KBM-7 (cell line): ENCODE data around the gene GP9.

Experiments
- DNase-seq: peaks from one replicate; pipeline ENCODE4 v3.0.0-alpha.2; 2015
- in situ Hi-C: fragments of 300-500 bp; cut with MboI; formaldehyde crosslinking; loops from 2 replicates; pipeline ENCODE4 v1.14.3; 2020; ENCODE audit warnings: low sequenced_read_pairs, low pct_unique_long_range_greater_than_20kb, mixed read lengths

Gene GP9

DNA sequence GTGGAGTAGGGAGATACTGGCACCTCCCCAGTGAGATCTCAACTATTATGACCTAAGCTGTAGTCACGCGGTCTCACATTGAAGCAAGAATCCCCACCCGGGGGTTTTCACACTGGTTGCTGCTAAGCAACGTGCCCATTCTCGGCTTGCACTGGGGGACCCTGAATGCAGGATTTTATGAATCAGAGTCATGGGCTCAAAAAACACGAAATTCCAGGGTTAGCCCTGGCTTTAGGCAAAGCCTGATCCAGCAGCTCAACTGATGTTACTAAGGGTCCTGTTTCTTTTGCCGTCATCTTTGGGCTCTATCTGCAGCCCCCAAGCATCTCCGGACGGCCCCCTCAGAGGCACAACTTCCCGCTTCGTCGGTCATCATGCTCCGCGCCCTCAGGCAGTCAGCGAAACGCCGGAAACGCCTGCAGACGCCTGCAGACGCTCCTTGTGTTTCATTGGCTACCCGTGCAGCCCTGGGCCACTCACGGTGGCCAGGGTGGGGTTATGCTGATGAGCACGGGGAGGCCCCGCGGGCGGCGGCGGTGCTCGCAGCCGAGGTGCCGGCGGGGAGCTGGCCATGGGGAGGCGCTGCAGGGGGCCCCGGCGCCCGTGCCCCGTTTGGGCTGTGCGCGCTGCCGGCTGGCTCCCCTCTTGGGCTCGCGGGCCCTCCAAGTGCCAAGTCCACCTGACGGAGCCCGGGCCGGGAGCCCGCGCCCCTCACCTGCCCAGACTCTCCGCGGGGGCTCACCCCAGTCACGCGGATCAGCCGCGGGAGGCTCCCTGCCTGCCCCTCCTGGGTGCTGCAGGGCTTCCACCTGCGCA, 33.6 kb upstream of the GP9 start:
- in situ Hi-C loops, result no loop called here
- peak; percentile 95 for DNase-seq

DNA sequence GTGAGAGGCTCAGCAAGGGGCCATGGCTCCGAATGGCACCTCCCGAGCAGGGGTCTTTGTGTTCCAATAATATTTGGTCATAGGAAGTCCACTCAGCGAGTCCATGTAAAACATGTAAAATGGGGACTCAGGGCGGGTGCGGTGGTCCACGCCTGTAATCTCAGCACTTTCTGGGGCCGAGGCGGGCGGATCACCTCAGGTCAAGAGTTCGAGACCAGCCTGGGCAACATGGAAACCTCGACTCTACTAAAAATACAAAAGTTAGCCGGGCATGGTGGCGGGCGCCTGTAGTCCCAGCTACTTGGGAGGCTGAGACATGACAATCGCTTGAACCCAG, 33.1 kb upstream of the GP9 start:
- no peak for DNase-seq
- in situ Hi-C loops, result no loop called here

GRCh38 chr3:129028866-129029265, 31.7 kb upstream of the GP9 start:
- DNase-seq, result no peak
- in situ Hi-C loops, result no loop called here

DNA sequence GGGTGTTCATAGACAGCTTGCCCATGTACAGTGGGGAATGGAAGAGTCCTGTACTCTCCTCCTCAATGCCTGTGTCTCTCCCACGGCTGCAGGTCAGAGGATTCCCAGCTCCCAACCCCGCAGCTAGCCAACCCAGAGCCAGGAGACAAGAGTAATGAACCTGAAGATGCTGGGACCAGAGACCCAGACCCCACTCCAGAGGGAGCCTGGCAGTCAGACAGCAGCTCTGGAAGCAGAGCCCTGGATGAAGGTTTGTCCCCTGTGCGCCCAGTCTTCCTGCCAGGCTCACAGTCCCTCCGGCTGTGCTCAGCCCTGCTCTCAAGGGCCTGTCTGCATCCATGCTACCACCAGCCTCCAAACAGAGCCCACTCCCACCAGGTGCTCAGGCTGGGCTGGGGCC, 30.0 kb upstream of the GP9 start:
- no peak for DNase-seq
- in situ Hi-C loops, result no loop called here

GRCh38 chr3:129031476-129032215, 28.9 kb upstream of the GP9 start:
- no peak for DNase-seq
- in situ Hi-C loops, result no loop called here

DNA sequence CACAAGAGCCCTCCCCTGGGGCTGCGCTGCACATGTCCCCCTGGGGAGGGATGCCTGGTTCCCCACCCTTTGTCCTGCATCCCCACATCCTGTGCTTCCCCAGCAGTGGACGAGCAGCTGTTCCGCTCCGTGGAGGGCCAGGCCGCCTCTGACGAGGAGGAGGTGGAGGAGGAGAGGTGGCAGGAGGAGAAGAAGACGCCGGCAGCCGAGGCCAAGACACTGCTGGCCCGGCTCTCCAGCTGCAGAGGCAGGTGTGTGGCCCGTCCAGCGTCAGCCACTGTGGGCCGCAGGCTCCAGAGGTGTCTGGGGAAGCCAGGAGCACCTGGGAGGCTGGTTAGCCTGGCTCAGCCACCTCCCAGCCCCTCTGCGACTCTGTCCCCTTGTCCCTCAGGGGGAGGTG, 27.9 kb upstream of the GP9 start:
- DNase-seq, result no peak
- in situ Hi-C loops, result no loop called here

GRCh38 chr3:129033151-129033550, 27.4 kb upstream of the GP9 start:
- DNase-seq, result no peak
- in situ Hi-C loops, result no loop called here

GRCh38 chr3:129033633-129034321, 26.8 kb upstream of the GP9 start:
- in situ Hi-C loops, result no loop called here

DNA sequence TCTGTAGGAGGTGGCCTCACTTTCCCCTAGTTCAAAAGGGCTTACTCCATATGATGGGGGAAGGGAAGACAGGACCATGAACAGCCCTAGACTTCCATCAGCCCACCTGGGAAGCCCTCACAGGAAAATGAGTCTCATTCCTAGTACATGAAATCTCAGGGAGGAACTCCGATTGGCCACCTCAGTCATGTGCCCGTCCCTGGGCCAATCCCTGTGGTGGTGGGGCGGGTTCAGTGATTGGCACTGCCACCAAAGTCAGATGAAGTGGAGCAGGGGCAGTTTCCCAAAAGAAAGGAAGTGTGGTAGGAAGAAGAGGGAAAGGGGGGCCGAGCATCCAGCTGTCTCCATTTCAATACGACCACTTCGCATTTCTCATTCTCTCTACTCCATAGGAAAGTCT, 25.9 kb upstream of the GP9 start:
- in situ Hi-C loops, result no loop called here
- no peak for DNase-seq

More at GRCh38 chr3:129033633-129034321, 26.8 kb upstream of the GP9 start:
- no peak for DNase-seq

GRCh38 chr3:129035360-129036221, 25.0 kb upstream of the GP9 start:
- no peak for DNase-seq
- in situ Hi-C loops, result no loop called here

DNA sequence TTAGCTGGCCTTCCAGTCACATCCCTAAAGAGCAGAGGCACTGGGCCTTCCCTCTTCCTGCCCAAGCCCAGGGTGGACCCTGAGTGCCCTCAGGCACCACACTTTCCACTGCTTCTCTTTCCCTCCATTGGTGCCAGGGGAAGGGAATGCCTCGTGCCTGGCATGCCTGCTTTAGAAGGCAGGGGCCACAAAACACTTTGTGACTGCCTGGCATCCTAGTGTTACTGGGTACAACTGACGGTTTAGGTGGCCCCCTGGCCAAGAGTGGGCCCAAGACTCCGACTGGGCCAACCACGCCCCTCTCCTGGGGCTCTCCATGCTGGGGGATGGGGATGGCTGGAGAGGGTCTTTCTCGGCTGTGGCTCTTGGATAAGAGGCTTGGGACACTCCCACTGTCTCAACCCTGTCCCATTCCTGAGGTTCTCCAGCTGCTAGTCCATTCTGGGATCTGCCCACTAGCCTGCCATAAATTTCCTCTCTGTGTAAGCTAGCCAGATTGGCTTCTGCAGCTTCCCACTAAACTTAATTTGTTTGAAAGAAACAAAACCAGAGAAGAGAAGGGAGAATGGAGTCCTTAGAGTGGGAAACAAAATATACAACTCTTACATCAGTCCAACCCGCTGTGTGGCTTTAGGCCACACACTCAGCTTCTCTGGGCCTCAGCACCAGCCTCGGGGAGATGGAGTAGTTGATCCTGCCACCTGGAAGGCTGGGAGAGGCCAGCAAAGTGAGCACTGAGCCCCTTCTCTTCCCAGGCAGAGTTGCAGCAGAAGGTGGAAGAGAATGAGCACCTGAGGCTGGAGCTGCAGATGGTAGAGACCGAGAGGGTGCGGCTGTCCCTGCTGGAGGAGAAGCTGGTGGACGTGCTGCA, 24.1 kb upstream of the GP9 start:
- DNase-seq, result no peak
- in situ Hi-C loops, result no loop called here

DNA sequence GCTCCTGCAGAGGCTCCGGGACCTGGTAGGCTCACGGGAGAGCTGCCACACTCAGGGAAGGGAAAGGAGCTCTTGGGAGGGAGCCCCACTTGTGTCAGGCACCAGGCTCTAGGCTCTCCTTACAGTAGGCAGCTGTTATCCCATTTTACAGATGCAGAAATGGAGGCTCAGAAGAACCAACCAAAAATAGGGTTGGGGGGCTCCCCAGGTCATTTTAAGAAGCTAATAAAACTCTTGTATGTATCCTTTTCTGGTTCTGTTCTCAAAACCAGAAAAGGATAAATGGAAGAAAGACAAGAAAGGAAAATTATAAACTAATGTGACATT, 23.5 kb upstream of the GP9 start:
- no peak for DNase-seq
- in situ Hi-C loops, result no loop called here

DNA sequence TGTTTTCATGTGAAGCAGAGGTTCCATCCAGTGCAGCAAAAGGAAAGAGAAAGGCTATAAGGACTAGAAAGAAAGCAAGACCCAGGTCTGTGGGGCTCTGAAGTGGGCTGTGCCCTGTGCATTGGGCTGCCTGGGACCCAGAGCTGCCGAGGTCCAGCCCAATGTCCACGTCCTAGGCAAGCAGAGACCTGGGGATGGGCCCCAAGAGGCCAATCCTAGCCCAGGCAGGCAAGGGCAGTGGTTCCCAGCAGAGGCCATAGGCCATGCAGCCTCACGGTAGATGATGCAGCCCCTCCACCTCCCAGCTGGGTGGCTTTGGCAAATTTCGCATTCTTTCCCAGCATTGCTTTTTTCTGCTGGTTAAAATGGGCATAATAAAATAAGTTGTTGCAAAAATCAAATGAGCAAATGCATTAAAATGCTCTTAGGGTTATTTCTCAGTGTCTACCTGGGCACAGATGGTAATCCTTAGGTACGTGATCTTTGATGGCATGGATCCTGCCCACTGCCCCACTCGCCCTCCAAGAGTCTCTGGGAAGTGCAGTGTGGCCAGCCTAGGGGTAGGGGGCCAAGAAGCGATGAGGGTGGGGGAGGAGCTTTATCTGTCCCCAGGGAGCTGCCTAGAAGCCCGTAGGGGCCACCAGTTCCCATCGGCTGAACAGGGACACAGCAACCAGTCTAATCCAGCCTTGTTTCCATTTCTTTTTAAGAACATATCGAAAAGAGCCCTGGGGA, 22.3 kb upstream of the GP9 start:
- no peak for DNase-seq
- in situ Hi-C loops, result no loop called here

DNA sequence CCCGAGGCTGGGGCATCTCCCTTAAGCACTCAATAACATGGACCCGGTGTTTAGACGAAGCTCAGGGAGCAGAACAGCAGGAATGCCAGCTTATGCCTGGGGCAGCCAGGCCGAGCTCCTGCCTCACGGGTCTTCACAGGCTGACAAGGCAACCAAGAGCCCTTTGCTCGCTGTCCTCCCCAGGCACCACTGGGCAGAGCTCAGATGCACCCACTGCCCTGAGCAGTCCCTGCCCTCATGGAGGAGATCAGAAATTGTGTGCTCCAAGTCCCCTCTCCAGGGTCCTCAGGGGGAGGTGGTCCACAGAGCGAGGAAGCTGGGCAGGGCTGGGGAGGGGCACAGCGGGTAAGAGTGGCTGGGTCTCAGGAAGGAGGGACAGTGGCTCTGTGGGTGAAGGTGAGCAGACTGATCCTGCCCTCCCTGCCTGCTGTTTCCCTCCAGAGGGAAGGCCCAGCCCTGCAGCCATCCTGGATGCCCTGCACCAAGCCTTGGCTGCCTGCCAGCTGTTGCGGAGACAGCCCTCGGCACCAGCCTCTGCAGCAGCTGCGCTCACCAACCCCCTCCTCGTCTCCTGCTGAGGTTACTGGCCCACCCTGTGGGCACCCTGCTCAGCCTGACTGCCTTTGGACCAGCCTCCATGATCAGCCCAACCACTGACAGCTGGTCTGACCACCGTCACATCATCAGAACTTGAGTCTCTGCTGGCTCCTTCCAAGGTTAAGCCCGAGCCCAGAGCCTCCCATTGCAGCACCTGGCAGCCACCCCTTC, 21.1 kb upstream of the GP9 start:
- DNase-seq, result no peak
- in situ Hi-C loops, result no loop called here

DNA sequence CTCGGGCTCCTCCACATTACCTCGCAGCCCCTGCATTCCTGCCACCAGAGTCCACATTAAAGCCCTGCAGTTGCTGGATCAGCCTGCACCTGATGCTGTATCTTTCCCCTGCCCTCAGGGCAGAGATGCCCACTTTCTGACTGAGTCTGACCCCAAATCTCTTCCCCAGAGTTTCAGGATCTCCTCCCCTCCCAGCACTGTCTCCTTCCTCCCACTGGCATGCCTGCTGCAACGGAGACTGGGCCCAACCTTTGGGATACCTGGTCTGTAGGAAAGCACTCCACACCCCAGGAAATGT, 20.6 kb upstream of the GP9 start:
- in situ Hi-C loops, result no loop called here
- no peak for DNase-seq

DNA sequence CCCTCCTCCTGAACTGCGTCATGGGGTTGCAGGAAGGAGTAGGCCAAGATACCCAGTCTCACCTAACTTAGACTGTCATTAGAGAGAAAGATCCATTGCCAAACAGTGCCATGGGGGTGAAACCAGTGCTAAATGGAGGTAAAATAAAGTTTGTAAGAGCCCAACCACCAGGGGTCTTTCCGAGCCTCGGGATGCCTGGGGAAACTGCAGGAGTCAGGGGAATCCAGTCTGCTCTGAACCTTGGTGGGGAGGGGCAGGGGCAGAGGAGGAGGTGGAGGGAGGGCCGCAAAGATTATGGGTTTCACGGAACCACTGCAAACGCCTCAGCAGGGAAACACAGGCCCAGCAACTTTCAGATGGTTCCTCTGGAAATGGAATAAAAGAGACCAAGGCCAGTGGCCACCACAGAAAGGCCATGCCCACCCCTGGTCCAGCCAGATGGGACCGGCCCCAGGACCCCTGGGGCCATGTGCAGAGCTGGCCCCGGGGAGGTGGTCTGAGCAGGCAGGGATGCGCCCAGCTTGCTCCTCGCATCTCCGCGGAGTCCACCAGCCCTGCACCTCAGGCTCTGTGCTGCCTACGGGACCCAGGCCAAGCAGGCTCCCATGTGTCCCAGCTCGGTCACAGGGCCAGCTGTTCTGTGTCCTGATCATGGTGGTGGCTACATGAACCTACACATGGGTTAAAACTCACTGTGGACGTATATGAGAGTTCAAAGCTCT, 19.8 kb upstream of the GP9 start:
- no peak for DNase-seq
- in situ Hi-C loops, result no loop called here

DNA sequence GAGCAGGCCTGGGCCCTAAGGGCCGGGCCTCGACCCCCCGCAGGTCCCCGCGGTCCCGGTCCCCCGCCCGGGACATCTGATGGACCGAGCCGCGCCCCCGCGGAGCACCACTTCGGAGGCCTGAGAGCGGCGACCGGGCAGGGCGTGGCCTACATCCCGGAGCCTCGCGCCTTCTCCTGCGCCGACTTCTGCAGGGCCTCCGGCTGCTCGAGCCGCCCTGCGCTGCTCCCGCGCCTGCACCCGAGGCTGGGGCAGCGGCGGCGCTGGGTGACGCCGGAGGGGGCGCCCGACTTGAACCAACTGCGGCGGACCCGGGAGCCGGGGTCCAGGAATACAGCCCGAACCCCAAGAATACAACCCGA, 14.9 kb upstream of the GP9 start:
- in situ Hi-C loops, result no loop called here
- DNase-seq, result no peak
